ENCODE measurements around the gene CHN2.

DNA sequence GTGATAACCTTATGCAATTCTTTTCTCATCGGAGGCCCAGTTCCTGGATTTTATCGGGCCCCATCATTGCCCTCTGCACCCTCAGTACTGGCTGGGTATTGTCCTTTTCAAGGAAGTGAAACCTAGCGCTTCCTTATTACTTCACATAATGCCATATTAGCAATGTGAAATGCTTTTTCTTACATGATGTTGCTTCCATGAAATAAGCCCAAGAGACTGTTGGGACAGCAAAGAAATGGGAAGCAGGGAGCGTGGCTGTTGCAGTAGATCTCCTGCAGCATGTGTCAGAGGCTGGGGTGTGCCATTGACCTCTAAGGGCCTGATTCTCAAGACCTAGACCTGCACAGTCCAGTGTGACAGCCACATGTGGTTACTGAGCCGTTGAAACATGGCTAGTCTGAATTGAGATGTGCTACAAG, 8.1 kb downstream of the CHN2 start:
- TF ChIP-seq, protein P1, sequence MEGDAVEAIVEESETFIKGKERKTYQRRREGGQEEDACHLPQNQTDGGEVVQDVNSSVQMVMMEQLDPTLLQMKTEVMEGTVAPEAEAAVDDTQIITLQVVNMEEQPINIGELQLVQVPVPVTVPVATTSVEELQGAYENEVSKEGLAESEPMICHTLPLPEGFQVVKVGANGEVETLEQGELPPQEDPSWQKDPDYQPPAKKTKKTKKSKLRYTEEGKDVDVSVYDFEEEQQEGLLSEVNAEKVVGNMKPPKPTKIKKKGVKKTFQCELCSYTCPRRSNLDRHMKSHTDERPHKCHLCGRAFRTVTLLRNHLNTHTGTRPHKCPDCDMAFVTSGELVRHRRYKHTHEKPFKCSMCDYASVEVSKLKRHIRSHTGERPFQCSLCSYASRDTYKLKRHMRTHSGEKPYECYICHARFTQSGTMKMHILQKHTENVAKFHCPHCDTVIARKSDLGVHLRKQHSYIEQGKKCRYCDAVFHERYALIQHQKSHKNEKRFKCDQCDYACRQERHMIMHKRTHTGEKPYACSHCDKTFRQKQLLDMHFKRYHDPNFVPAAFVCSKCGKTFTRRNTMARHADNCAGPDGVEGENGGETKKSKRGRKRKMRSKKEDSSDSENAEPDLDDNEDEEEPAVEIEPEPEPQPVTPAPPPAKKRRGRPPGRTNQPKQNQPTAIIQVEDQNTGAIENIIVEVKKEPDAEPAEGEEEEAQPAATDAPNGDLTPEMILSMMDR (conservative IDR thresholded peaks at IDR 0.05; ENCODE audit: low read depth, low read length): no peak
- no peak for TF ChIP-seq EZH2 (IDR thresholded peaks at IDR 0.05; ENCODE audit: borderline replicate concordance, low read depth, low read length, poor library complexity, severe bottlenecking)

Data from A673 (cell line).